Mammary epithelial cell (primary cell): ENCODE data around the gene F12.

Experiments
- EZH2 ChIP-seq: IDR thresholded peaks from 2 replicates; pipeline ENCODE4 v1.6.1; 2012; ENCODE audit warnings: low read length, inconsistent platforms, borderline replicate concordance
- TF ChIP-seq, protein P1 (sequence below), 2 donors: IDR thresholded peaks in 1 of 2; conservative IDR thresholded peaks in 1 of 2; 2 replicates each; pipeline ENCODE4 v1.5.1; 2011 to 2012; ENCODE audit warnings: inconsistent platforms in 2 of 2, low read length in 2 of 2, mild to moderate bottlenecking in 2 of 2, control low read depth in 1 of 2, low read depth in 1 of 2; ENCODE audit not compliant: insufficient read depth in 1 of 2; ENCODE audit errors: extremely low read depth in 1 of 2

DNA sequence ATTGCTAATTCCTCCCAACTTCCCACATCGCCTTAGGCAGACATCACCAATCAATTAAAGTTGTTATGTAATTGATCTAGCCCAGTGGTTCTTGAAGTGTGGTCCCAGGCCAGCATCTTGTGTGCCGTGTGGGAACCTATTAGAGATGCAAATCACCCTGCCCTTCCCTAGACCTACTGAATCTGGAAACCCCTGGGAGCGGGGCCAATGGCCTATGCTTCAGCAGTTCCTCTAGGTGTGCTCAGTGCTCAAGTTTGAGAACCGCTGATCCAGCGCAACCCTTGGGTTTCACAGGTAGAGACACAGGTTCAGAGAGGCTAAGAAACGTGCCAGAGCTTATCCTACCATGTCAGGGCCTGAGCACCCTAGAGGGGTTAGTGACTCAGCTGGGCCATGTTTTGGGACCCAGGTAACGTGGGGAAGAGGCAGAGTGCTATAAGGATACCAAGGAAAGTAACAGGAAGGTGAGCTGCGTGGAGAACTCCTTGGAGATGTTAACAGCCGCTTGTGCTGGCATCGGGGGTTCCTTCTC, 20.8 kb downstream of the F12 start:
- TF ChIP-seq, protein P1, sequence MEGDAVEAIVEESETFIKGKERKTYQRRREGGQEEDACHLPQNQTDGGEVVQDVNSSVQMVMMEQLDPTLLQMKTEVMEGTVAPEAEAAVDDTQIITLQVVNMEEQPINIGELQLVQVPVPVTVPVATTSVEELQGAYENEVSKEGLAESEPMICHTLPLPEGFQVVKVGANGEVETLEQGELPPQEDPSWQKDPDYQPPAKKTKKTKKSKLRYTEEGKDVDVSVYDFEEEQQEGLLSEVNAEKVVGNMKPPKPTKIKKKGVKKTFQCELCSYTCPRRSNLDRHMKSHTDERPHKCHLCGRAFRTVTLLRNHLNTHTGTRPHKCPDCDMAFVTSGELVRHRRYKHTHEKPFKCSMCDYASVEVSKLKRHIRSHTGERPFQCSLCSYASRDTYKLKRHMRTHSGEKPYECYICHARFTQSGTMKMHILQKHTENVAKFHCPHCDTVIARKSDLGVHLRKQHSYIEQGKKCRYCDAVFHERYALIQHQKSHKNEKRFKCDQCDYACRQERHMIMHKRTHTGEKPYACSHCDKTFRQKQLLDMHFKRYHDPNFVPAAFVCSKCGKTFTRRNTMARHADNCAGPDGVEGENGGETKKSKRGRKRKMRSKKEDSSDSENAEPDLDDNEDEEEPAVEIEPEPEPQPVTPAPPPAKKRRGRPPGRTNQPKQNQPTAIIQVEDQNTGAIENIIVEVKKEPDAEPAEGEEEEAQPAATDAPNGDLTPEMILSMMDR (conservative IDR thresholded peaks at IDR 0.05 in 1 of 2, IDR thresholded peaks at IDR 0.05 in 1 of 2; ENCODE audit: extremely low read depth in 1 of 2, insufficient read depth in 1 of 2, low read depth in 1 of 2, low read length in 2 of 2): no peak
- TF ChIP-seq EZH2: no peak
